GM23248 (cell line): ENCODE results near the gene OR2T29. TPM values are rescaled to one million over a fixed set of nuclear protein-coding genes. Genes with fewer than 3 reads are reported as not detected.
"Not testable (repeated sequence)": the region's sequence is repeated elsewhere in the genome, so short reads cannot be mapped to it uniquely, and the experiment has no call there.

ENCODE experiments used
- DNase-seq: peaks from one replicate; pipeline ENCODE4 v3.0.0-alpha.2; 2015
- H2AFZ ChIP-seq: fragments of 200-600 bp; sonication (generic); 2 replicates; pipeline ENCODE4 v1.6.1; 2016; ENCODE audit warnings: antibody characterized with exemption
- H3F3A ChIP-seq: fragments of 200-600 bp; sonication (generic); 2 replicates; pipeline ENCODE4 v1.6.1; 2016; ENCODE audit warnings: mild to moderate bottlenecking, antibody characterized with exemption, mixed run types; ENCODE audit not compliant: insufficient read depth
- H3K27ac ChIP-seq: fragments of 200-600 bp; sonication (generic); 2 replicates; pipeline ENCODE4 v1.5.1; 2016; ENCODE audit warnings: mild to moderate bottlenecking
- H3K27me3 ChIP-seq: fragments of 200-600 bp; sonication (generic); replicated peaks from 2 replicates; pipeline ENCODE4 v1.6.1; 2016; ENCODE audit warnings: mild to moderate bottlenecking; ENCODE audit not compliant: insufficient read depth
- H3K36me3 ChIP-seq: fragments of 200-600 bp; sonication (generic); 2 replicates; pipeline ENCODE4 v1.6.1; 2016; ENCODE audit warnings: low read depth, mild to moderate bottlenecking
- H3K4me1 ChIP-seq: fragments of 200-600 bp; sonication (generic); 2 replicates; pipeline ENCODE4 v1.6.1; 2016; ENCODE audit warnings: mild to moderate bottlenecking; ENCODE audit not compliant: insufficient read depth
- H3K4me2 ChIP-seq: fragments of 200-600 bp; sonication (generic); one replicate; pipeline ENCODE4 v1.6.1; 2016; ENCODE audit warnings: mild to moderate bottlenecking; ENCODE audit not compliant: unreplicated experiment
- H3K4me3 ChIP-seq: fragments of 200-600 bp; sonication (generic); 2 replicates; pipeline ENCODE4 v1.5.1; 2016; ENCODE audit warnings: mild to moderate bottlenecking
- H3K79me2 ChIP-seq: fragments of 200-600 bp; sonication (generic); 2 replicates; pipeline ENCODE4 v1.6.1; 2016; ENCODE audit warnings: mild to moderate bottlenecking; ENCODE audit not compliant: insufficient read depth
- H3K9ac ChIP-seq: fragments of 200-600 bp; sonication (generic); 2 replicates; pipeline ENCODE4 v1.6.1; 2016; ENCODE audit warnings: mild to moderate bottlenecking
- H3K9me2 ChIP-seq: fragments of 200-600 bp; sonication (generic); 2 replicates; pipeline ENCODE4 v1.6.1; 2016; ENCODE audit warnings: mixed run types, mild to moderate bottlenecking, moderate library complexity; ENCODE audit not compliant: insufficient read depth
- H3K9me3 ChIP-seq: fragments of 200-600 bp; sonication (generic); one replicate; pipeline ENCODE4 v1.6.1; 2017; ENCODE audit warnings: low read depth
- H4K20me1 ChIP-seq: fragments of 200-600 bp; sonication (generic); 2 replicates; pipeline ENCODE4 v1.6.0; 2016; ENCODE audit not compliant: insufficient read depth
- EZH2 ChIP-seq: fragments of 200-600 bp; sonication (generic); IDR thresholded peaks from 2 replicates; pipeline ENCODE4 v1.6.1; 2018; ENCODE audit warnings: antibody characterized with exemption, mild to moderate bottlenecking; ENCODE audit not compliant: insufficient read depth, poor library complexity, severe bottlenecking
- EZH2phosphoT487 ChIP-seq: fragments of 200-600 bp; sonication (generic); IDR thresholded peaks from 2 replicates; pipeline ENCODE4 v1.6.1; 2018; ENCODE audit warnings: antibody characterized with exemption, moderate library complexity, mild to moderate bottlenecking, low read depth; ENCODE audit not compliant: insufficient read depth
- WGBS, 2 experiments: methylation state at CpG; one replicate each; pipeline ENCODE4 v1.1.6; 2015 to 2017; ENCODE audit warnings: low lambda C conversion rate in 2 of 2, low coverage in 1 of 2; ENCODE audit errors: missing lambda C conversion rate in 2 of 2; 5-methylcytosine and 5-hydroxymethylcytosine counted together
- in situ Hi-C: fragments of 300-500 bp; cut with MboI; formaldehyde crosslinking; loops from 2 replicates; pipeline ENCODE4 v1.15.0; 2020
- polyA plus RNA-seq: library from polyadenylated mRNA; unstranded; fragments of >200 nt; fragmentation: Nextera tagmentation; extraction: Ambion mirVana; gene quantifications from 2 replicates; pipeline ENCODE4 v1.2.1, GENCODE V29; 2016
- total RNA-seq: library from RNA; depleted of rRNA; stranded (reverse); fragments of >200 nt; shearing (Covaris generic); gene quantifications from 2 replicates; pipeline ENCODE4 v1.2.3, GENCODE V29; 2014; rRNA removed

Gene OR2T29, protein sequence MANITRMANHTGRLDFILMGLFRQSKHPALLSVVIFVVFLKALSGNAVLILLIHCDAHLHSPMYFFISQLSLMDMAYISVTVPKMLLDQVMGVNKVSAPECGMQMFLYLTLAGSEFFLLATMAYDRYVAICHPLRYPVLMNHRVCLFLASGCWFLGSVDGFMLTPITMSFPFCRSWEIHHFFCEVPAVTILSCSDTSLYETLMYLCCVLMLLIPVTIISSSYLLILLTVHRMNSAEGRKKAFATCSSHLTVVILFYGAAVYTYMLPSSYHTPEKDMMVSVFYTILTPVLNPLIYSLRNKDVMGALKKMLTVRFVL
- total RNA-seq (not detected in 2 replicates), polyA plus RNA-seq (not detected in 2 replicates)

DNA sequence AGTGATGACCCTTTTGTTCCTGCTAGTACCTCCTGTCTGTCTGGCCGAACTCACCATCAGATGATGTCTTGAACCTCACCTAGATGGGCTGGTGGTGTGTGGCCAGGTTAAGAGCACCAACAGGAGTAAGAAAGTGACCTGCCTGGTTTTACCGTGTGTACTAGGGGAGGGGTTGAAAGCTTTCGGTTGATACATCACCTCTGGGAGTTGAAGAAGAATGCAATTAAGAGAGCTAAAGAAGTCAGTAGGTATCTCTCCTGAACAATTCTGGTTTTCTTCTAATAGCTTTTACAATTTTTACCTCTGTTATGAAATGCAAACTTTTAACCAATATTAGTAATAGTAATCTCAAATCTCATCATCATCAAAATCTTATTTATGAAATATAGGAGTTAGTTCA lies at the start of gene OR2T29:
Gene OR2T29, minus strand, starts transcription at position 101 of the 400 bp plus-strand sequence. CDS start 3,281 bp downstream, outside the sequence.
- H3K4me3 ChIP-seq, H3K4me1 ChIP-seq, H3K27ac ChIP-seq, H3K36me3 ChIP-seq, H3K27me3 ChIP-seq, H3K79me2 ChIP-seq, H2AFZ ChIP-seq, in situ Hi-C loops, DNase-seq, H3K9me2 ChIP-seq, H3F3A ChIP-seq, H3K9me3 ChIP-seq, H3K9ac ChIP-seq, H4K20me1 ChIP-seq, H3K4me2 ChIP-seq: not testable (repeated sequence)
- 34 to 39% methylated on average over 3 of the region's 3 CpGs for WGBS, 2 experiments

DNA sequence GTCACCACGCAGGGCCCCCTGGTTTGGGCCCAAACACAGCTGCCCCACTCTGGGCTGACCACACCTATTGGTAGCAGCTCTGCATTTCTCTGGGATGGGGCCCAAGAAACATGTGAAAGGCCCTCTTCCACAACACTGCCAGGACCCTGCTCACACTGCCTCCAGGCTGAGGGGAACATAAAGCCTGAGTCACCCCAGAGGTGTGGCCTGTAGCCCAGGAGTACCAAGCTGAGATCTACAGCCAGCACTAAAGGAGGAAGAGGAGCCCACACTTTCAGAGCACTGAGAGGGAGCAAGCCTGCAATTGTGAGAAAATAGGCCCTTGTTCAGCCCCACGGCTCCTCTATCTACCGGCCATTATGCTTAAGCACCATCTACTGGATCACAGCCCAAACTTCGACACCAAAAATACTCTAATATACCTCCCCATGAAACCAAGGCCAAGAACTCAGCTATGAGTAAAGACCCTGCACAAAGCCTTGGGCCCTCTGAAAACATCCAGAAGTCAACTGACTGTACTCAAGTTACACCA lies 49.4 kb upstream of the OR2T29 start:
- 14 to 15% methylated on average over 4 of the region's 4 CpGs for WGBS, 2 experiments
- no peaks in the 10 kb centered on the region for H4K20me1 ChIP-seq
- DNase-seq, result no peak
- in situ Hi-C loops, result no loop called here
- no peaks in the 10 kb centered on the region for H3K9me3 ChIP-seq
- no peak for TF ChIP-seq EZH2phosphoT487
- no peak for TF ChIP-seq EZH2
- no peaks in the 10 kb centered on the region for H3K27me3 ChIP-seq
- H3K27ac ChIP-seq, result no peak overlapping the region
- H3K79me2 ChIP-seq, result no peaks in the 10 kb centered on the region
- H3K9me2 ChIP-seq, result no peaks in the 10 kb centered on the region
- no peaks in the 10 kb centered on the region for H3K4me1 ChIP-seq
- no peak overlapping the region for H3K4me3 ChIP-seq
- H3F3A ChIP-seq, result no peaks in the 10 kb centered on the region
- no peaks in the 10 kb centered on the region for H3K36me3 ChIP-seq
- no peak overlapping the region for H3K9ac ChIP-seq
- no peak overlapping the region for H3K4me2 ChIP-seq
- H2AFZ ChIP-seq, result no peak overlapping the region

DNA sequence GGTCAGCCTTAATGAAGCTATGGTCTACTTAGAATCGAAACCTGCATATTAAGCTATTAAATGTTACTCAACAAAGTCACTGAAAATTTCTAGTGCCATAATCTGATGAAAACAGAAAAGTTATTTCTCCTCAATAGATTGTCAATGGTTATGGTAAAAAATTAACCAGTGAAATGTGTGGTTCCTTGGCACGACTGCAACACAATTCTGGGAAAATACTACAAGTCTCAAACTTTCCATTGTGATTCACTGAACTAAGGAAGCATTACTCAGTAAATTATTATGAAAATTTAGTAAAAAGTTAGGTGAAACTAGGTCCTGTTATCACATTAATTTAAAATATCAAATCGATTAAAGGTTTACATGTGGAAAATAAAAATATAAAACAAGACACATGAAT lies 47.7 kb upstream of the OR2T29 start:
- no peak for DNase-seq
- Histone ChIP-seq H3K27ac (no peak overlapping the region), H3K79me2 (no peaks in the 10 kb centered on the region), H3K4me2 (no peak overlapping the region), H2AFZ (no peak overlapping the region), H3K36me3 (no peaks in the 10 kb centered on the region), H3K4me3 (no peak overlapping the region), H3K9me2 (no peaks in the 10 kb centered on the region), H3K4me1 (no peaks in the 10 kb centered on the region), H3K27me3 (no peaks in the 10 kb centered on the region), H3F3A (no peaks in the 10 kb centered on the region), H3K9me3 (no peaks in the 10 kb centered on the region), H3K9ac (no peak overlapping the region), H4K20me1 (no peaks in the 10 kb centered on the region)
- WGBS, 2 experiments, result 11 to 18% methylated on average over 3 of the region's 3 CpGs
- no peak for TF ChIP-seq EZH2
- TF ChIP-seq EZH2phosphoT487, result no peak
- in situ Hi-C loops, result no loop called here

DNA sequence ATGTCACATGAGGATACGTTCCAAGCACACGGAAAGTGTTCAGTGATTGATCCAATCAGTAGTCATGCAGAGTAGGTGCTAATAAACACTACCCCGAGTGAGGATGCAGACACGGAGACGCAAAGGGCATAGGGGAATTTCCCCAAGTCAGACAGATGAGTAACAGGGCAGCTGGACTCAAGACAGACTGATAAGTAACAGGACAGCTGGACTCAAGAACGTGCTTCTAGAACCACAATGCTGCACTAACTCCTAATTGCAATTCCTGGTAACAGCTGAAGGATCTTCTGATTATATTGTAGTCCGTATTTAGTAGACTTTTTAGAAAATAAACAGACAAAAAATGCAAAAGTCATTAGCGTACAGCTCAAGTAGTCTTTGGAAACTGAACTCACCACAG lies 36.8 kb upstream of the OR2T29 start:
- no peak overlapping the region for H3K4me2 ChIP-seq
- DNase-seq, result no peak
- H3K9ac ChIP-seq, result no peak overlapping the region
- 27 to 28% methylated on average over 8 of the region's 8 CpGs for WGBS, 2 experiments
- H3K36me3 ChIP-seq, result no peaks in the 10 kb centered on the region
- H3K27ac ChIP-seq, result no peak overlapping the region
- H3K27me3 ChIP-seq, result no peaks in the 10 kb centered on the region
- H4K20me1 ChIP-seq, result no peaks in the 10 kb centered on the region
- no peaks in the 10 kb centered on the region for H3K4me1 ChIP-seq
- peaks cover 3% of the 10 kb centered on the region; the same call in 1 of the 2 replicates for H3K9me2 ChIP-seq
- in situ Hi-C loops, result no loop called here
- TF ChIP-seq EZH2, result no peak
- TF ChIP-seq EZH2phosphoT487, result no peak
- no peak overlapping the region for H2AFZ ChIP-seq
- H3K9me3 ChIP-seq, result no peaks in the 10 kb centered on the region
- H3F3A ChIP-seq, result no peaks in the 10 kb centered on the region
- H3K4me3 ChIP-seq, result no peak overlapping the region
- no peaks in the 10 kb centered on the region for H3K79me2 ChIP-seq
